ENCODE data around the gene CORT. TPM values are rescaled to one million over a fixed set of nuclear protein-coding genes. Genes with fewer than 3 reads are reported as not detected.

Gene CORT
- total and polyA plus RNA-seq, 2 experiments from 2014 or later = 0.22 TPM; not detected in 1

- DNase-seq = peak; percentile 63
- in situ Hi-C loops (cut with MboI) = no loop called here
- Histone ChIP-seq H3F3A (ENCODE audit: insufficient read depth) (no peaks in the 10 kb centered on the region), H3K4me2 (ENCODE audit: unreplicated experiment) (peak overlapping the region; percentile 98), H3K4me1 (ENCODE audit: insufficient read depth) (peaks cover 10% of the 10 kb centered on the region), H3K4me3 (peak overlapping the region; percentile 95), H2AFZ (peak overlapping the region; percentile 94), H3K27ac (no peak overlapping the region), H4K20me1 (ENCODE audit: insufficient read depth) (no peaks in the 10 kb centered on the region), H3K9ac (peak overlapping the region; percentile 92), H3K9me2 (ENCODE audit: insufficient read depth) (no peaks in the 10 kb centered on the region), H3K27me3 (replicated peaks; ENCODE audit: insufficient read depth) (no peaks in the 10 kb centered on the region), H3K79me2 (ENCODE audit: insufficient read depth) (peaks cover 18% of the 10 kb centered on the region), H3K9me3 (ENCODE audit: low read depth) (no peaks in the 10 kb centered on the region), H3K36me3 (ENCODE audit: low read depth) (no peaks in the 10 kb centered on the region)
- WGBS, 2 experiments (ENCODE audit: low coverage in 1 of 2, low lambda C conversion rate in 2 of 2, missing lambda C conversion rate in 2 of 2) = 15 to 17% methylated on average over 16 of the region's 16 CpGs
- no peak for TF ChIP-seq EZH2phosphoT487 (IDR thresholded peaks at IDR 0.05; ENCODE audit: insufficient read depth, low read depth)
- TF ChIP-seq EZH2 (IDR thresholded peaks at IDR 0.05; ENCODE audit: insufficient read depth, poor library complexity, severe bottlenecking) = no peak
Observed at GRCh38 chr1:10429868-10430215, 20.0 kb upstream of the CORT start.

- Histone ChIP-seq H3K4me1 (ENCODE audit: insufficient read depth) (peaks cover 10% of the 10 kb centered on the region), H3K27me3 (replicated peaks; ENCODE audit: insufficient read depth) (no peaks in the 10 kb centered on the region), H2AFZ (peak within 1 kb of the TSS; percentile 94), H3K9ac (peak within 1 kb of the TSS; percentile 92), H3F3A (ENCODE audit: insufficient read depth) (no peaks in the 10 kb centered on the region), H3K9me2 (ENCODE audit: insufficient read depth) (no peaks in the 10 kb centered on the region), H3K36me3 (ENCODE audit: low read depth) (no peaks in the 10 kb centered on the region), H3K27ac (peak within 1 kb of the TSS; percentile 76), H3K79me2 (ENCODE audit: insufficient read depth) (peaks cover 18% of the 10 kb centered on the region), H3K4me2 (ENCODE audit: unreplicated experiment) (peak within 1 kb of the TSS; percentile 98), H3K9me3 (ENCODE audit: low read depth) (no peaks in the 10 kb centered on the region), H3K4me3 (peak within 1 kb of the TSS; percentile 95), H4K20me1 (ENCODE audit: insufficient read depth) (no peaks in the 10 kb centered on the region)
- WGBS, 2 experiments (ENCODE audit: low coverage in 1 of 2, low lambda C conversion rate in 2 of 2, missing lambda C conversion rate in 2 of 2) = 1% methylated on average over 54 to 63 of the region's 95 CpGs
- TF ChIP-seq EZH2 (IDR thresholded peaks at IDR 0.05; ENCODE audit: insufficient read depth, poor library complexity, severe bottlenecking) = no peak
- TF ChIP-seq EZH2phosphoT487 (IDR thresholded peaks at IDR 0.05; ENCODE audit: insufficient read depth, low read depth) = no peak
- peak; percentile 96 for DNase-seq
- in situ Hi-C loops (cut with MboI) = no loop called here
Observed at GRCh38 chr1:10430216-10431069, 19.4 kb upstream of the CORT start, which contains the start of gene CENPS. CENPS (plus strand) TSS chr1:10430433; CDS start chr1:10430518, 85 bp downstream.

- Histone ChIP-seq H3K4me3 (peak overlapping the region; percentile 95), H3K27ac (peak overlapping the region; percentile 76), H3K9me2 (ENCODE audit: insufficient read depth) (no peaks in the 10 kb centered on the region), H3K27me3 (replicated peaks; ENCODE audit: insufficient read depth) (no peaks in the 10 kb centered on the region), H3K9ac (peak overlapping the region; percentile 92), H3K9me3 (ENCODE audit: low read depth) (no peaks in the 10 kb centered on the region), H2AFZ (peak overlapping the region; percentile 94), H3K4me2 (ENCODE audit: unreplicated experiment) (peak overlapping the region; percentile 98), H3K79me2 (ENCODE audit: insufficient read depth) (peaks cover 18% of the 10 kb centered on the region), H4K20me1 (ENCODE audit: insufficient read depth) (no peaks in the 10 kb centered on the region), H3K36me3 (ENCODE audit: low read depth) (no peaks in the 10 kb centered on the region), H3K4me1 (ENCODE audit: insufficient read depth) (peaks cover 10% of the 10 kb centered on the region), H3F3A (ENCODE audit: insufficient read depth) (no peaks in the 10 kb centered on the region)
- in situ Hi-C loops (cut with MboI) = no loop called here
- peak; percentile 70 for DNase-seq
- 19 to 20% methylated on average over 30 of the region's 30 CpGs for WGBS, 2 experiments (ENCODE audit: low coverage in 1 of 2, low lambda C conversion rate in 2 of 2, missing lambda C conversion rate in 2 of 2)
- TF ChIP-seq EZH2phosphoT487 (IDR thresholded peaks at IDR 0.05; ENCODE audit: insufficient read depth, low read depth) = no peak
- TF ChIP-seq EZH2 (IDR thresholded peaks at IDR 0.05; ENCODE audit: insufficient read depth, poor library complexity, severe bottlenecking) = no peak
Observed at GRCh38 chr1:10431070-10431730, 18.6 kb upstream of the CORT start.

DNA sequence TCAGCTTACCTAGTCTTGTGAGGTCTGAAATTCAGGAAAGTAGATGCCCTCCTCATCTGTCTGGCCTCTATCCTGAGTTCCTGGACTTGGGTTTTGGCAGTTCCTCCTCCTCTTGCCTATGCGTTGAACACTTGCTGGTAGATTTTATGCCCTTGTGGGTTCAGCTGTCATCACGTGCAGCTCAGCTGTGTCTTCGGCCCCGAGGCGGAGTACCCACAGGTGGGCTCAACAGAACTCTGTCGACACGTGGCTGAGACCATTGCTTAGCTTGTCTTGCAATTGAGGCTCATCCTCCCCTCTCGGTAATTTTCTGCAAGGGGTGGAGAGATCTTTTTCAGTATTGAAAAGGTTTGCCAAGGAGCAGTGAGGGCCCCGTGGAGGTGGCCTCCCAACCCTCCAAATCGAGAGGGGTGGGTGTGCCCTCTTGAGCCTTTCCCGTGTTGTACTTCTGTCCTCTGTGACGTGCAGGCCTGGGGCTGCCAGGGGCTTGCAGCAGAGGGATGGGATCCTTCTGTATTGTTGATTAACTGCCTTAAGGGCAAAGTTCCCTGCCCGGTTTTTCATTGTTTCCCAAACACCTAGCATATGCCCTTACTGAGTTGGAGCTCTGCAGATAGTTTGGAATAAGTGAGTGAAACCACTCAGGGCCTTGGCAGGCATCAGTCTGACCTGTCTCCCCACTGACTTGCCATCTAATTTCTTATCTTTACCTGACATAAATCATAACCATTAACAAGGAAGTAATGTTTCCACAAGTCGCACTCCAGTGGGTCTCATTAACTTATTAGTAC lies 16.7 kb upstream of the CORT start:
- no peak overlapping the region for H2AFZ ChIP-seq
- peaks cover 10% of the 10 kb centered on the region for H3K4me1 ChIP-seq (ENCODE audit: insufficient read depth)
- H3F3A ChIP-seq (ENCODE audit: insufficient read depth) = no peaks in the 10 kb centered on the region
- H3K9me3 ChIP-seq (ENCODE audit: low read depth) = no peaks in the 10 kb centered on the region
- TF ChIP-seq EZH2phosphoT487 (IDR thresholded peaks at IDR 0.05; ENCODE audit: insufficient read depth, low read depth) = no peak
- TF ChIP-seq EZH2 (IDR thresholded peaks at IDR 0.05; ENCODE audit: insufficient read depth, poor library complexity, severe bottlenecking) = no peak
- no peak for DNase-seq
- in situ Hi-C loops (cut with MboI) = no loop called here
- no peak overlapping the region for H3K4me3 ChIP-seq
- no peak overlapping the region for H3K4me2 ChIP-seq (ENCODE audit: unreplicated experiment)
- H3K27ac ChIP-seq = no peak overlapping the region
- H3K27me3 ChIP-seq (replicated peaks; ENCODE audit: insufficient read depth) = no peaks in the 10 kb centered on the region
- H3K9me2 ChIP-seq (ENCODE audit: insufficient read depth) = no peaks in the 10 kb centered on the region
- H3K9ac ChIP-seq = no peak overlapping the region
- H3K36me3 ChIP-seq (ENCODE audit: low read depth) = no peaks in the 10 kb centered on the region
- whole genome bisulfite sequencing, 2 experiments (ENCODE audit: low coverage in 1 of 2, low lambda C conversion rate in 2 of 2, missing lambda C conversion rate in 2 of 2) = 77 to 78% methylated on average over 14 of the region's 14 CpGs
- peaks cover 18% of the 10 kb centered on the region for H3K79me2 ChIP-seq (ENCODE audit: insufficient read depth)
- H4K20me1 ChIP-seq (ENCODE audit: insufficient read depth) = no peaks in the 10 kb centered on the region
